Osteocyte (in vitro differentiated cells): ENCODE measurements around the gene RPL13. TPM values are rescaled to one million over a fixed set of nuclear protein-coding genes. Genes with fewer than 3 reads are reported as not detected.
"Not testable (repeated sequence)": the region's sequence is repeated elsewhere in the genome, so short reads cannot be mapped to it uniquely, and the experiment has no call there.

ENCODE experiments used
- DNase-seq: peaks from one replicate; pipeline ENCODE4 v3.0.0; 2021; ENCODE audit warnings: mixed read lengths; ENCODE audit not compliant: unreplicated experiment; ENCODE audit errors: extremely low spot score
- H3K27ac Mint-ChIP-seq: one replicate; pipeline ENCODE4 v1.8.0; 2021; ENCODE audit warnings: mild to moderate bottlenecking, mixed read lengths; ENCODE audit not compliant: unreplicated experiment
- H3K27me3 Mint-ChIP-seq: one replicate; pipeline ENCODE4 v1.8.0; 2021; ENCODE audit warnings: mixed read lengths; ENCODE audit not compliant: unreplicated experiment
- H3K36me3 Mint-ChIP-seq: one replicate; pipeline ENCODE4 v1.8.0; 2021; ENCODE audit warnings: mixed read lengths; ENCODE audit not compliant: unreplicated experiment
- H3K4me1 Mint-ChIP-seq: one replicate; pipeline ENCODE4 v1.8.0; 2021; ENCODE audit warnings: mixed read lengths; ENCODE audit not compliant: unreplicated experiment
- H3K4me3 Mint-ChIP-seq: one replicate; pipeline ENCODE4 v1.8.0; 2021; ENCODE audit warnings: mild to moderate bottlenecking, moderate library complexity, mixed read lengths; ENCODE audit not compliant: unreplicated experiment
- H3K9me3 Mint-ChIP-seq: one replicate; pipeline ENCODE4 v1.8.0; 2021; ENCODE audit warnings: mixed read lengths; ENCODE audit not compliant: unreplicated experiment
- total RNA-seq: library from RNA; stranded (reverse); gene quantifications from 2 replicates; pipeline ENCODE4 v1.2.1, GENCODE V29; 2021
- TF ChIP-seq, protein P1 (sequence below): fragments of 200-600 bp; sonication (generic); IDR thresholded peaks from 2 replicates; pipeline ENCODE4 v1.5.0; 2021; ENCODE audit warnings: antibody characterized with exemption, mild to moderate bottlenecking, moderate library complexity

Gene RPL13
- total RNA-seq, 1 donor from 2014 or later = 1,785 TPM

DNA sequence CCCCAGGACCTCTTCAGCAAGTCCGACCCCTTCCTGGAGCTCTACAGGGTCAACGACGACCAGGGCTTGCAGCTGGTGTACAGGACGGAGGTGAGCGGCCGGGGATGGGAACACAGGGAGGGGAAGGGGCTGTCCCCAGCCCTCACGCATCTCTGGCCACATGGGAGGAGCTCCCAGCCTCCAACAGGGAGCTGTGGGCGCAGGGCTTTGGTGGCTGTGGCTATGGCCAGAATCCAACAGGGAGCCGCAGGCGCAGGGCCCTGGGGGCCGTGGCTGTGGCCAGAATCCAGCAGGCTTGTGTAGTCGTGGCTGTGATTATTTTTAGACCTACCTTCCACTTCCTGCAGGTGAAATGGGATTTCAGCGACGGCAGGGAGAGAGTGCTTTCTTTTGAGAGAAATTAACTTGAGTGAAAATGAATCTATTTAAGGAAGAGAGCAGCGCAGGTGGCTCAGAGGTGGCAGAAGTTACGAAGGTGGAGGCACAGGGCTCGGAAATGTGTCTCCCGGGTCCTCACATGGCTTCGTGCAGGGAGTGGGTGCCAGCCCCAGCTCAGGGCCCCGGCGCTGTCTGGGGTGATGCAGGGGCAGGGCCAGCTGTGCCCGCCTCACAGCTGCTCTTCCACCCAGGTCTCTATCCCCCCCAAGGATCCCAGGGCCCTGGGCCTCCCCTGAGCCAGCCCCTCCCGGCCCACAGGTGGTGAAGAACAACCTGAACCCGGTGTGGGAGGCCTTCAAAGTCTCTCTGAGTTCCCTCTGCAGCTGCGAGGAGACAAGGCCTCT, 24.5 kb downstream of the RPL13 start:
- no peak overlapping the region for H3K27ac Mint-ChIP-seq
- no peak overlapping the region for H3K4me3 Mint-ChIP-seq
- H3K36me3 Mint-ChIP-seq = no peaks in the 10 kb centered on the region
- no peaks in the 10 kb centered on the region for H3K27me3 Mint-ChIP-seq
- H3K9me3 Mint-ChIP-seq = no peaks in the 10 kb centered on the region
- TF ChIP-seq, protein P1, sequence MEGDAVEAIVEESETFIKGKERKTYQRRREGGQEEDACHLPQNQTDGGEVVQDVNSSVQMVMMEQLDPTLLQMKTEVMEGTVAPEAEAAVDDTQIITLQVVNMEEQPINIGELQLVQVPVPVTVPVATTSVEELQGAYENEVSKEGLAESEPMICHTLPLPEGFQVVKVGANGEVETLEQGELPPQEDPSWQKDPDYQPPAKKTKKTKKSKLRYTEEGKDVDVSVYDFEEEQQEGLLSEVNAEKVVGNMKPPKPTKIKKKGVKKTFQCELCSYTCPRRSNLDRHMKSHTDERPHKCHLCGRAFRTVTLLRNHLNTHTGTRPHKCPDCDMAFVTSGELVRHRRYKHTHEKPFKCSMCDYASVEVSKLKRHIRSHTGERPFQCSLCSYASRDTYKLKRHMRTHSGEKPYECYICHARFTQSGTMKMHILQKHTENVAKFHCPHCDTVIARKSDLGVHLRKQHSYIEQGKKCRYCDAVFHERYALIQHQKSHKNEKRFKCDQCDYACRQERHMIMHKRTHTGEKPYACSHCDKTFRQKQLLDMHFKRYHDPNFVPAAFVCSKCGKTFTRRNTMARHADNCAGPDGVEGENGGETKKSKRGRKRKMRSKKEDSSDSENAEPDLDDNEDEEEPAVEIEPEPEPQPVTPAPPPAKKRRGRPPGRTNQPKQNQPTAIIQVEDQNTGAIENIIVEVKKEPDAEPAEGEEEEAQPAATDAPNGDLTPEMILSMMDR = no peak
- DNase-seq = no peak
- peaks cover 2% of the 10 kb centered on the region for H3K4me1 Mint-ChIP-seq

DNA sequence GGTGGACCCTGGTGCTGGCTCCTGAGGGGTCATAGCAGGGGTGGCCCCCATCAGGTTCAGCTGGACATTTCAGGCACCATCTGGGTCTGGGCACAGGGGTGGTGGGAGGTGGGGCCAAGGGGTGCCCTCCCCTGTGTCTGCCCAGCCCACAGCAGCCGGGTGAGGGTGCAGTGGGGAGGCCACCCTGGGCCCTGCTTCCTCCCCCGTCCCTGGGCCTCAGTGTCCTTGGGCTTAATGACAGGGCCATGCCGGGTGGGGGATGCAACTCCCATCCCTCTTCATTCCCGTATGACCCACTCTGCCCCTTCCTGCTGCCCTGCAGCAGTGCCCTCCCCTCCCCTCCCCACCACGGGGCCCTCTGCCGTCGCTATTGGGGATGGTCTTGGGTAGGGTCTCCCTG, 25.7 kb downstream of the RPL13 start:
- DNase-seq = no peak
- no peaks in the 10 kb centered on the region for H3K27me3 Mint-ChIP-seq
- H3K4me1 Mint-ChIP-seq = peaks cover 2% of the 10 kb centered on the region
- no peaks in the 10 kb centered on the region for H3K36me3 Mint-ChIP-seq
- H3K27ac Mint-ChIP-seq = no peak overlapping the region
- TF ChIP-seq, protein P1 = no peak
- no peaks in the 10 kb centered on the region for H3K9me3 Mint-ChIP-seq
- no peak overlapping the region for H3K4me3 Mint-ChIP-seq

DNA sequence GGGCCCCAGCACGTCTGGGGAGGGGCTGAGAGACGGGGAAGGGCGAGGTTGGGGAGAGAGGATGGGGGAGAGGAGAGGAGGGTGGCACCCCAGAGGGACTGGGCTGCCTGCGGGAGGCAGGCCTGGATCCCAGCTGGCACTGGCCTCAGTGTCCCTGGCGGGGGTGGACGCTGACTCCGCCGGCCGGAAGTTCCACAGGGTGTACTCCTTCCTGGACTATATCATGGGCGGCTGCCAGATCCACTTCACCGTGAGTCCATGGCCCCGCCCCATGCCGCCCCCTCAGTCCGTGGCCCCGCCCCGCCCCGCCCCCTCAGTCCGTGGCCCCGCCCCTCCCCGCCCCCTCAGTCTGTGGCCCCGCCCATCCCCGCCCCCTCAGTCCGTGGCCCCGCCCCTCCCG, 26.4 kb downstream of the RPL13 start:
- TF ChIP-seq, protein P1 = no peak
- no peaks in the 10 kb centered on the region for H3K9me3 Mint-ChIP-seq
- peaks cover 2% of the 10 kb centered on the region for H3K4me1 Mint-ChIP-seq
- no peak for DNase-seq
- H3K4me3 Mint-ChIP-seq = no peak overlapping the region
- H3K36me3 Mint-ChIP-seq = no peaks in the 10 kb centered on the region
- no peaks in the 10 kb centered on the region for H3K27me3 Mint-ChIP-seq
- H3K27ac Mint-ChIP-seq = no peak overlapping the region

DNA sequence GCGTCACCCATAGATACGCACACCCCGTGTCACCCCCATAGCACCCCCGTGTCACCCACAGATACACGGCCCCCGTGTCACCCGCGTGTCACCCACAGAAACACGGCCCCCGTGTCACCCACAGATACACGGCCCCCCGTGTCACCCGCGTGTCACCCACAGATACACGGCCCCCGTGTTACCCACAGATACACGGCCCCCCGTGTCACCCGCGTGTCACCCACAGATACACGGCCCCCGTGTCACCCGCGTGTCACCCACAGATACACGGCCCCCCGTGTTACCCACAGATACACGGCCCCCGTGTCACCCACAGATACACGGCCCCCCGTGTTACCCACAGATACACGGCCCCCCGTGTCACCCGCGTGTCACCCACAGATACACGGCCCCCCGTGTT, 27.2 kb downstream of the RPL13 start:
- DNase-seq, H3K27ac Mint-ChIP-seq, H3K9me3 Mint-ChIP-seq, H3K36me3 Mint-ChIP-seq, H3K4me3 Mint-ChIP-seq, H3K4me1 Mint-ChIP-seq, H3K27me3 Mint-ChIP-seq: not testable (repeated sequence)

DNA sequence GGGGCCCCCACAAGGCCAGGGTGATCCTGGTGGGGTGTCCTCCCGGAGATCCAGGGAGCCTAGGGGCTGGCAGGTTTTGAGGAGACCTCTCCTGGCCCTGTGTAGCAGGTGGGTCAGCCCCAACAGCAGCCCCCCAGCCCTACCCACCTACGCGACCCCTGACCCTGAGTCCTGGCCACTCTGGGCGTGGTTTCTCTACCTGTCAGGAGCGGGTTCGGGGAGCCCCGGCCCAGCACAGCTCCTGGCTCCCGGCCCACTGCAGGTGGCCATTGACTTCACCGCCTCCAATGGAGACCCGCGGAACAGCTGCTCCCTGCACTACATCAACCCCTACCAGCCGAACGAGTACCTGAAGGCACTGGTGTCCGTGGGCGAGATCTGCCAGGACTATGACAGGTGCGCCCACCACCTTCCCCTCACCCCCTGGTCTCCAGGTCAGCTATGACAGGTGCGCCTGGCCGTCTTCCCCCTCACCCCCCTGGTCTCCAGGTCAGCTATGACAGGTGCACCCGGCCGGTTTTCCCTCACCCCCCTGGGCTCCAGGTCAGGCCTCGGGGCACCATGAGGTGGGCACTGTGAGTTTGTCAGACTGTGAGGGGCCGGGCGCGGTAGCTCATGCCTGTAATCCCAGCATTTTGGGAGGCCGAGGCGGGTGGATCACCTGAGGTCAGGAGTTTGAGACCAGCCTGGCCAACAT, 28.1 kb downstream of the RPL13 start:
- no peaks in the 10 kb centered on the region for H3K36me3 Mint-ChIP-seq
- H3K27ac Mint-ChIP-seq = no peak overlapping the region
- TF ChIP-seq, protein P1 = no peak
- DNase-seq = no peak
- H3K4me3 Mint-ChIP-seq = no peak overlapping the region
- peaks cover 2% of the 10 kb centered on the region for H3K4me1 Mint-ChIP-seq
- no peaks in the 10 kb centered on the region for H3K27me3 Mint-ChIP-seq
- H3K9me3 Mint-ChIP-seq = no peaks in the 10 kb centered on the region
